ENCODE measurements around the gene PDGFRB.

GRCh38 chr5:150162142-150162513 lies 6.5 kb upstream of the PDGFRB start:
- TF ChIP-seq CTCF (IDR thresholded peaks at IDR 0.05) (no peak), POLR2AphosphoS5 (IDR thresholded peaks at IDR 0.05) (no peak), POLR2A (IDR thresholded peaks at IDR 0.05) (no peak), EP300 (IDR thresholded peaks at IDR 0.05) (no peak)
